HG02970 (cell line): ENCODE measurements around the gene ADAMTS17.
"Not testable (repeated sequence)": the region's sequence is repeated elsewhere in the genome, so short reads cannot be mapped to it uniquely, and the experiment has no call there.

Experiments used
- ATAC-seq: cut with Tn5 transposase; IDR thresholded peaks from one replicate; pipeline ENCODE4 v1.9.1; 2021; ENCODE audit warnings: mild to moderate bottlenecking, moderate library complexity, moderate number of reproducible peaks; ENCODE audit not compliant: unreplicated experiment, low FRiP score

The ADAMTS17 gene

GRCh38 chr15:99944131-99944530 lies 397.6 kb downstream of the ADAMTS17 start:
- ATAC-seq, result no peak

GRCh38 chr15:99943466-99943865 lies 398.3 kb downstream of the ADAMTS17 start:
- no peak for ATAC-seq

- no peak for ATAC-seq
These were observed 408.9 kb downstream of the ADAMTS17 start for GRCh38 chr15:99932676-99933402.

GRCh38 chr15:99931703-99932603 lies 409.8 kb downstream of the ADAMTS17 start:
- no peak for ATAC-seq

GRCh38 chr15:99930696-99931095 lies 411.1 kb downstream of the ADAMTS17 start:
- no peak for ATAC-seq

- ATAC-seq, result no peak
These were observed 412.5 kb downstream of the ADAMTS17 start for GRCh38 chr15:99929266-99929665.

- ATAC-seq, result peak; percentile 82
These were observed 413.3 kb downstream of the ADAMTS17 start for GRCh38 chr15:99928429-99928981.

- ATAC-seq, result not testable (repeated sequence)
These were observed 415.2 kb downstream of the ADAMTS17 start for GRCh38 chr15:99926532-99926931.

- no peak for ATAC-seq
These were observed 415.9 kb downstream of the ADAMTS17 start for GRCh38 chr15:99925661-99926461.

- ATAC-seq, result no peak
These were observed 418.1 kb downstream of the ADAMTS17 start for GRCh38 chr15:99923711-99924110.
